SU-DHL-6 (cell line): ENCODE data around the gene KIF20A.

Source experiments
- CTCF ChIP-seq: fragments of 200-600 bp; sonication (generic); IDR thresholded peaks from one replicate; pipeline ENCODE4 v1.5.1; 2017; ENCODE audit warnings: antibody characterized with exemption, mild to moderate bottlenecking, low read length, moderate library complexity; ENCODE audit not compliant: insufficient read depth, poor library complexity, severe bottlenecking
- EZH2phosphoT487 ChIP-seq: fragments of 200-600 bp; sonication (generic), shearing (Covaris generic); conservative IDR thresholded peaks from 2 replicates; pipeline ENCODE4 v1.6.1; 2018; ENCODE audit warnings: mild to moderate bottlenecking, antibody characterized with exemption, low read length, moderate library complexity, mixed read lengths

- TF ChIP-seq CTCF = no peak
- TF ChIP-seq EZH2phosphoT487 = no peak
These were observed 19.2 kb upstream of the KIF20A start for GRCh38 chr5:138159666-138160065.
